Ovary (tissue), 9 donors: ENCODE data around the gene CCDC51. TPM values are rescaled to one million over a fixed set of nuclear protein-coding genes. Genes with fewer than 3 reads are reported as not detected.

Source experiments
- DNase-seq, 5 donors: peaks; one replicate each; pipeline ENCODE4 v3.0.0-alpha.2; 2019 to 2020
- H3K27ac ChIP-seq, 2 donors: fragments of 200-600 bp; one replicate each; pipeline versions ENCODE4 v1.5.1 to v1.8.0; 2019 to 2022
- H3K27me3 ChIP-seq: fragments of 200-600 bp; one replicate; pipeline ENCODE4 v1.8.0; 2022
- H3K36me3 ChIP-seq: fragments of 200-600 bp; sonication (generic); one replicate; pipeline ENCODE4 v1.5.1; 2019
- H3K4me1 ChIP-seq: one replicate; pipeline ENCODE4 v1.8.1; 2013; ENCODE audit warnings: mild to moderate bottlenecking, moderate library complexity; ENCODE audit not compliant: insufficient read depth
- H3K4me3 ChIP-seq: fragments of 200-600 bp; sonication (generic); one replicate; pipeline ENCODE4 v1.5.1; 2017
- H3K9me3 ChIP-seq, 2 donors: fragments of 200-600 bp in 1 of 2; sonication (generic) in 1 of 2; one replicate each; pipeline versions ENCODE4 v1.5.1 to v1.8.1; 2013 to 2019; ENCODE audit warnings: mild to moderate bottlenecking in 1 of 2, moderate library complexity in 1 of 2
- CTCF ChIP-seq, 3 donors: fragments of 450-650 bp in 2 of 3; fragments of 200-600 bp in 1 of 3; IDR thresholded peaks; one replicate each; pipeline versions ENCODE4 v1.5.1 to v1.8.0; 2016 to 2022; ENCODE audit warnings: antibody characterized with exemption in 3 of 3, mild to moderate bottlenecking in 1 of 3
- EP300 ChIP-seq: sonication (generic); formaldehyde crosslinking; IDR thresholded peaks from one replicate; pipeline ENCODE4 v1.6.1; 2017; ENCODE audit warnings: antibody characterized with exemption
- POLR2A ChIP-seq: fragments of 450-650 bp; IDR thresholded peaks from one replicate; pipeline ENCODE4 v1.6.1; 2017; ENCODE audit warnings: antibody characterized with exemption, mild to moderate bottlenecking, moderate library complexity
- WGBS, 3 donors: extraction: QIAGEN DNeasy Blood & Tissue Kit in 1 of 3; methylation state at CpG; one replicate each; pipeline versions ENCODE4 v1.1.5 to v1.1.7; 2013 to 2017; 5-methylcytosine and 5-hydroxymethylcytosine counted together
- intact Hi-C, 4 donors: fragments of 100-400 bp; cut with DNase I; formaldehyde crosslinking; loops; one replicate each; pipeline versions ENCODE4 v1.11.0 to v1.15.1; 2022 to 2023
- polyA plus RNA-seq, 2 donors: library from polyadenylated mRNA; stranded (reverse); fragments of 200-250 nt in 1 of 2; fragments of 350-450 nt in 1 of 2; fragmentation: Illumina TruSeq in 1 of 2; extraction: RNeasy Lipid Tissue Mini Kit (QIAGEN cat#74804) in 1 of 2; gene quantifications; one replicate each; pipeline ENCODE4 v1.2.3, GENCODE V29; 2013 to 2014
- total RNA-seq, 7 donors: library from RNA; depleted of rRNA in 2 of 7; stranded (reverse); fragments of >200 nt in 2 of 7; fragmentation: NEBNext Ultra II Directional in 3 of 7; extraction: Animal tissue kit (Norgen Biotek cat#: 25700) in 3 of 7; gene quantifications; one replicate each; pipeline versions ENCODE4 v1.1.0 to v1.2.4, GENCODE V29; 2016 to 2023
- donor health status: DM: no; HTN: no; CAD: no; lungs with moderate emphysema.
- donor health status: DM: no; HTN: no; CAD: no.
- donor health status: Bipolar disorder and iron deficiency.
- donor health status: DM: yes; HTN: yes; CAD: no.
- donor health status: DM: no; HTN: no; CAD: no.
- donor health status: DM: yes; HTN: yes; CAD: no.

Gene CCDC51
- total and polyA plus RNA-seq, 9 donors, result 6.3 to 9.9 (median 7.7) TPM

- peak; percentile 86 to 95 (median 87) for DNase-seq
- Histone ChIP-seq H3K4me1 (peaks cover 48% of the 10 kb centered on the region), H3K27me3 (no peaks in the 10 kb centered on the region), H3K27ac (peak within 1 kb of the TSS; percentile 93 to 96), H3K36me3 (no peaks in the 10 kb centered on the region), H3K9me3 (no peaks in the 10 kb centered on the region), H3K4me3 (peak within 1 kb of the TSS; percentile 74)
- intact Hi-C loops, result loop anchor here in 2 of 4 donors (5.0 to 10.0 kb wide), 3 partner anchors 155 to 235 kb away; no protein-coding TSS in a partner anchor
- TF ChIP-seq CTCF (IDR thresholded peaks at IDR 0.05), result no peak
- TF ChIP-seq POLR2A, result peak; percentile 43
- 6 to 13% (median 11%) methylated on average over 14 to 15 of the region's 15 CpGs for WGBS, 3 donors
Measured at GRCh38 chr3:48429960-48430707, 9.8 kb downstream of the CCDC51 start, which contains the start of gene PLXNB1. PLXNB1 (minus strand) TSS chr3:48430086; CDS start chr3:48424611, 5,475 bp downstream.

DNA sequence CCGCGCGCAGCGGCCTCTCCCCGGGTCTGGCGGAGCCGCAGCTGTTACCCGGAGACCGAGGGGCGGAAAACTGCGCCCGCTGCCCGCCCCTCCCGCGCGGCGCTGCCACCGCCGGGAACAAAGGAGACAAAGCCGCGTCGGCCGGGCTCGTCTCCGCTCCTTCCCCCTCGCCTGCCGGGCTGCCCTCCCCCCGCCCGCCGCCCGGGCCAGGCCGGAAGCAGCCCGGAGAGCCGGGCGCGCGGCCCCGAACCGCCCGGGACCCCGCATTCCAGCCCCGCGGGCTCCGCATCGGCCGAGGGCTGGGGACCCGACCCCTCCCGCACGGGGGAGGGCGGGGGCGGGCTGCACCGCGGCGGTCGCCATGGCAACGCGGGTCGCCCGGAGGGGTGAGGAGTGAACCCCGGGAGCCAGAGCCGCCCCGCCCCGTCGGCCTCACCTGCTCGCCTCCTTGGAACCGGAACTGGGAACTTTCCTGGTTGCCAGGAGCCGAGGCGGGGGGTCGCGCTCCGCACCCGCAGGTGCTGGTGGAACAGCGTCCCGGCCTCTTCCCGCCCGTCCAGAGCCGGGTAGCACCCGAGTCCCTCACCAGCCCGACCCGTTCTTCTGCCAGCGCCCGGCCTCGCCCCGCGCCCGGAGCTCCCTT, 10.5 kb downstream of the CCDC51 start:
- DNase-seq, result peak; percentile 77 to 83 (median 80)
- H3K9me3 ChIP-seq, result no peaks in the 10 kb centered on the region
- no peaks in the 10 kb centered on the region for H3K36me3 ChIP-seq
- H3K4me3 ChIP-seq, result peak overlapping the region; percentile 74
- no peak for TF ChIP-seq CTCF (IDR thresholded peaks at IDR 0.05)
- TF ChIP-seq EP300, result no peak
- no peak for TF ChIP-seq POLR2A
- H3K27me3 ChIP-seq, result no peaks in the 10 kb centered on the region
- peaks cover 51% of the 10 kb centered on the region for H3K4me1 ChIP-seq
- intact Hi-C loops, result no loop called here
- H3K27ac ChIP-seq, result peak overlapping the region; percentile 93 to 96
- 0% methylated on average over 40 to 86 of the region's 86 CpGs for WGBS, 3 donors

GRCh38 chr3:48428572-48429316, 11.2 kb downstream of the CCDC51 start:
- TF ChIP-seq EP300, result no peak
- peak; percentile 79 for TF ChIP-seq POLR2A
- no peaks in the 10 kb centered on the region for H3K36me3 ChIP-seq
- peak overlapping the region; percentile 93 to 96 for H3K27ac ChIP-seq
- intact Hi-C loops, result no loop called here
- no peaks in the 10 kb centered on the region for H3K27me3 ChIP-seq
- H3K4me3 ChIP-seq, result peak overlapping the region; percentile 74
- peak; percentile 70 to 81 (median 77) for DNase-seq
- H3K4me1 ChIP-seq, result peaks cover 51% of the 10 kb centered on the region
- H3K9me3 ChIP-seq, result no peaks in the 10 kb centered on the region
- WGBS, 3 donors, result 1 to 5% (median 2%) methylated on average over 27 to 60 of the region's 60 CpGs

GRCh38 chr3:48428088-48428571, 11.8 kb downstream of the CCDC51 start:
- Histone ChIP-seq H3K4me3 (peak overlapping the region; percentile 74), H3K9me3 (no peaks in the 10 kb centered on the region), H3K27me3 (no peaks in the 10 kb centered on the region), H3K4me1 (peaks cover 46% of the 10 kb centered on the region), H3K27ac (peak overlapping the region; percentile 93 to 96), H3K36me3 (no peaks in the 10 kb centered on the region)
- intact Hi-C loops, result no loop called here
- 58 to 67% (median 66%) methylated on average over 7 of the region's 7 CpGs for WGBS, 3 donors
- peak in 1 of 5 donors; percentile 38 for DNase-seq
- TF ChIP-seq EP300 (no peak), POLR2A (no peak), CTCF (IDR thresholded peaks at IDR 0.05) (no peak)
